Measurements from ENCODE around the gene OXLD1. TPM values are rescaled to one million over a fixed set of nuclear protein-coding genes. Genes with fewer than 3 reads are reported as not detected.

Gene OXLD1
- polyA plus RNA-seq, 1 of the 3 experiments (the other 2 are of a cell fraction), result 103 TPM

- Histone ChIP-seq H3K79me2 (ENCODE audit: insufficient read depth) (no peaks in the 10 kb centered on the region), H3K4me1 (ENCODE audit: control insufficient read depth in 1 of 2, insufficient read depth in 2 of 2, low read depth in 1 of 2, low read length in 1 of 2) (peaks cover 6 to 7% of the 10 kb centered on the region in 2 experiments; a peak in 2 of 4 replicates), H3K27me3 (ENCODE audit: insufficient read depth) (no peaks in the 10 kb centered on the region; the same call in 1 of the 2 replicates), H2AFZ (ENCODE audit: low read depth) (no peak overlapping the region), H4K20me1 (ENCODE audit: insufficient read depth) (no peaks in the 10 kb centered on the region), H3K27ac (ENCODE audit: low read depth in 2 of 2, low read length in 1 of 2) (no peak overlapping the region), H3K9ac (no peak overlapping the region), H3K9me2 (no peaks in the 10 kb centered on the region), H3K9me3 (peaks cover 3% of the 10 kb centered on the region; the same call in 1 of the 2 replicates), H3K4me2 (no peak overlapping the region), H3K4me3 (ENCODE audit: low read depth in 2 of 2, low read length in 1 of 2) (no peak overlapping the region), H3F3A (replicated peaks; ENCODE audit: insufficient read depth) (no peaks in the 10 kb centered on the region), H3K36me3 (replicated peaks in 1 of 2; ENCODE audit: control insufficient read depth in 1 of 2, insufficient read depth in 2 of 2, low read length in 1 of 2) (no peaks in the 10 kb centered on the region)
- ChIA-PET CTCF (no interaction called here), POLR2A (no interaction called here)
- peak; percentile 56 for DNase-seq
- WGBS (ENCODE audit: low lambda C conversion rate), result 90% methylated on average over 20 of the region's 27 CpGs
- no peak for TF ChIP-seq TCF12 (IDR thresholded peaks at IDR 0.05)
- no peak for TF ChIP-seq TAF1 (IDR thresholded peaks at IDR 0.05; ENCODE audit: borderline replicate concordance, low read depth, low read length)
- no peak for TF ChIP-seq MAX (IDR thresholded peaks at IDR 0.05; ENCODE audit: low read depth)
- no peak for TF ChIP-seq REST (IDR thresholded peaks at IDR 0.05; ENCODE audit: low read depth, low read length)
- no peak for TF ChIP-seq CHD2 (IDR thresholded peaks at IDR 0.05; ENCODE audit: low read length, partially characterized antibody)
- no peak for TF ChIP-seq USF2 (IDR thresholded peaks at IDR 0.05; ENCODE audit: borderline replicate concordance, low read depth, low read length)
- TF ChIP-seq EP300 (IDR thresholded peaks at IDR 0.05; ENCODE audit: borderline replicate concordance in 1 of 2, low read depth in 1 of 2, low read length in 1 of 2), result no peak
- no peak for TF ChIP-seq IRF3 (IDR thresholded peaks at IDR 0.05; ENCODE audit: low read depth, low read length)
- TF ChIP-seq MXI1 (IDR thresholded peaks at IDR 0.05; ENCODE audit: low read depth, low read length), result no peak
- TF ChIP-seq JUND (IDR thresholded peaks at IDR 0.05), result no peak
- no peak for TF ChIP-seq POLR2AphosphoS5 (IDR thresholded peaks at IDR 0.05; ENCODE audit: low read depth, low read length)
- TF ChIP-seq TEAD4 (IDR thresholded peaks at IDR 0.05; ENCODE audit: borderline replicate concordance, insufficient read depth), result no peak
- TF ChIP-seq ZBTB33 (IDR thresholded peaks at IDR 0.05; ENCODE audit: borderline replicate concordance, low read depth), result no peak
- no peak for TF ChIP-seq SMC3 (IDR thresholded peaks at IDR 0.05; ENCODE audit: low read depth, low read length)
- TF ChIP-seq ELF1 (IDR thresholded peaks at IDR 0.05), result no peak
These were observed 13.3 kb downstream of the OXLD1 start for GRCh38 chr17:81652906-81653771.
